ENCODE data around the gene KIF3A. TPM values are rescaled to one million over a fixed set of nuclear protein-coding genes. Genes with fewer than 3 reads are reported as not detected.

KIF3A gene
- total RNA-seq, 1 donor = 13.0 TPM

GRCh38 chr5:132687995-132688394, 49.4 kb downstream of the KIF3A start:
- TF ChIP-seq CTCF (IDR thresholded peaks at IDR 0.05; ENCODE audit: insufficient read depth, low read depth, low read length) = no peak
- no peak for DNase-seq (ENCODE audit: low read depth)
- H3K4me3 ChIP-seq (ENCODE audit: low read depth, low read length) = no peak overlapping the region

- H3K4me3 ChIP-seq (ENCODE audit: low read depth, low read length) = no peak overlapping the region
- no peak for TF ChIP-seq CTCF (IDR thresholded peaks at IDR 0.05; ENCODE audit: insufficient read depth, low read depth, low read length)
- DNase-seq (ENCODE audit: low read depth) = no peak
These were observed 51.2 kb downstream of the KIF3A start for GRCh38 chr5:132686193-132686592.

- no peak for TF ChIP-seq CTCF (IDR thresholded peaks at IDR 0.05; ENCODE audit: insufficient read depth, low read depth, low read length)
- no peak overlapping the region for H3K4me3 ChIP-seq (ENCODE audit: low read depth, low read length)
- DNase-seq (ENCODE audit: low read depth) = no peak
These were observed 52.2 kb downstream of the KIF3A start for GRCh38 chr5:132684922-132685720.

GRCh38 chr5:132684491-132684890, 52.9 kb downstream of the KIF3A start:
- DNase-seq (ENCODE audit: low read depth) = no peak
- TF ChIP-seq CTCF (IDR thresholded peaks at IDR 0.05; ENCODE audit: insufficient read depth, low read depth, low read length) = no peak
- no peak overlapping the region for H3K4me3 ChIP-seq (ENCODE audit: low read depth, low read length)

GRCh38 chr5:132681983-132682382, 55.4 kb downstream of the KIF3A start:
- no peak overlapping the region for H3K4me3 ChIP-seq (ENCODE audit: low read depth, low read length)
- no peak for DNase-seq (ENCODE audit: low read depth)
- TF ChIP-seq CTCF (IDR thresholded peaks at IDR 0.05; ENCODE audit: insufficient read depth, low read depth, low read length) = no peak

GRCh38 chr5:132681476-132681831, 55.9 kb downstream of the KIF3A start:
- H3K4me3 ChIP-seq (ENCODE audit: low read depth, low read length) = no peak overlapping the region
- no peak for DNase-seq (ENCODE audit: low read depth)
- TF ChIP-seq CTCF (IDR thresholded peaks at IDR 0.05; ENCODE audit: insufficient read depth, low read depth, low read length) = no peak
